Suprapubic skin (tissue), 4 donors: ENCODE results near the gene RTBDN. TPM values are rescaled to one million over a fixed set of nuclear protein-coding genes. Genes with fewer than 3 reads are reported as not detected.

Experiments
- DNase-seq, 2 donors: peaks; one replicate each; pipeline ENCODE4 v3.0.0-alpha.2; 2019; ENCODE audit warnings: low spot score in 2 of 2
- H3K27ac ChIP-seq: fragments of 200-600 bp; sonication (generic); one replicate; pipeline ENCODE4 v1.5.1; 2019
- H3K27me3 ChIP-seq: fragments of 200-600 bp; sonication (generic); one replicate; pipeline ENCODE4 v1.5.1; 2019
- H3K36me3 ChIP-seq: fragments of 200-600 bp; sonication (generic); one replicate; pipeline ENCODE4 v1.5.1; 2019
- H3K4me1 ChIP-seq: fragments of 200-600 bp; sonication (generic); one replicate; pipeline ENCODE4 v1.5.1; 2019
- H3K4me3 ChIP-seq: fragments of 200-600 bp; sonication (generic); one replicate; pipeline ENCODE4 v1.5.1; 2019; ENCODE audit warnings: mild to moderate bottlenecking
- H3K9me3 ChIP-seq: fragments of 200-600 bp; sonication (generic); one replicate; pipeline ENCODE4 v1.5.1; 2019
- EP300 ChIP-seq: sonication (generic); formaldehyde crosslinking; IDR thresholded peaks from one replicate; pipeline ENCODE4 v1.6.1; 2017; ENCODE audit warnings: antibody characterized with exemption
- POLR2A ChIP-seq, 2 donors: fragments of 450-650 bp; IDR thresholded peaks; one replicate each; pipeline ENCODE4 v1.6.1; 2017; ENCODE audit warnings: antibody characterized with exemption in 2 of 2, mild to moderate bottlenecking in 2 of 2, moderate library complexity in 2 of 2
- POLR2AphosphoS5 ChIP-seq, 3 donors: sonication (generic); formaldehyde crosslinking; IDR thresholded peaks; one replicate each; pipeline ENCODE4 v1.6.1; 2017; ENCODE audit warnings: antibody characterized with exemption in 3 of 3
- WGBS: methylation state at CpG from one replicate; pipeline ENCODE4 v1.1.5; 2018; 5-methylcytosine and 5-hydroxymethylcytosine counted together
- total RNA-seq, 4 donors: library from RNA; depleted of rRNA; stranded (reverse); fragments of >200 nt; gene quantifications; one replicate each; pipeline ENCODE4 v1.1.0, GENCODE V29; 2016
- TF ChIP-seq, protein P1 (sequence below), 2 donors: fragments of 200-600 bp in 1 of 2; fragments of 450-650 bp in 1 of 2; sonication (generic) in 1 of 2; IDR thresholded peaks; one replicate each; pipeline ENCODE4 v1.5.1; 2016 to 2019; ENCODE audit warnings: antibody characterized with exemption in 2 of 2, mild to moderate bottlenecking in 1 of 2, moderate library complexity in 1 of 2

Gene RTBDN
- total RNA-seq, 4 donors from 2014 or later: not detected

- TF ChIP-seq EP300 (no peak), POLR2AphosphoS5 (IDR thresholded peaks at IDR 0.05) (no peak), POLR2A (IDR thresholded peaks at IDR 0.05) (no peak)
- TF ChIP-seq, protein P1, sequence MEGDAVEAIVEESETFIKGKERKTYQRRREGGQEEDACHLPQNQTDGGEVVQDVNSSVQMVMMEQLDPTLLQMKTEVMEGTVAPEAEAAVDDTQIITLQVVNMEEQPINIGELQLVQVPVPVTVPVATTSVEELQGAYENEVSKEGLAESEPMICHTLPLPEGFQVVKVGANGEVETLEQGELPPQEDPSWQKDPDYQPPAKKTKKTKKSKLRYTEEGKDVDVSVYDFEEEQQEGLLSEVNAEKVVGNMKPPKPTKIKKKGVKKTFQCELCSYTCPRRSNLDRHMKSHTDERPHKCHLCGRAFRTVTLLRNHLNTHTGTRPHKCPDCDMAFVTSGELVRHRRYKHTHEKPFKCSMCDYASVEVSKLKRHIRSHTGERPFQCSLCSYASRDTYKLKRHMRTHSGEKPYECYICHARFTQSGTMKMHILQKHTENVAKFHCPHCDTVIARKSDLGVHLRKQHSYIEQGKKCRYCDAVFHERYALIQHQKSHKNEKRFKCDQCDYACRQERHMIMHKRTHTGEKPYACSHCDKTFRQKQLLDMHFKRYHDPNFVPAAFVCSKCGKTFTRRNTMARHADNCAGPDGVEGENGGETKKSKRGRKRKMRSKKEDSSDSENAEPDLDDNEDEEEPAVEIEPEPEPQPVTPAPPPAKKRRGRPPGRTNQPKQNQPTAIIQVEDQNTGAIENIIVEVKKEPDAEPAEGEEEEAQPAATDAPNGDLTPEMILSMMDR (IDR thresholded peaks at IDR 0.05): no peak
- no peak for DNase-seq
Measured at GRCh38 chr19:12864721-12865715, 30.6 kb upstream of the RTBDN start.

GRCh38 chr19:12864143-12864542, 29.8 kb upstream of the RTBDN start:
- no peaks in the 10 kb centered on the region for H3K36me3 ChIP-seq

More at GRCh38 chr19:12864721-12865715, 30.6 kb upstream of the RTBDN start:
- Histone ChIP-seq H3K27me3 (no peaks in the 10 kb centered on the region), H3K36me3 (no peaks in the 10 kb centered on the region), H3K9me3 (no peaks in the 10 kb centered on the region), H3K27ac (no peak overlapping the region), H3K4me1 (peaks cover 10% of the 10 kb centered on the region), H3K4me3 (no peak overlapping the region)
- 89% methylated on average over 24 of the region's 34 CpGs for WGBS

DNA sequence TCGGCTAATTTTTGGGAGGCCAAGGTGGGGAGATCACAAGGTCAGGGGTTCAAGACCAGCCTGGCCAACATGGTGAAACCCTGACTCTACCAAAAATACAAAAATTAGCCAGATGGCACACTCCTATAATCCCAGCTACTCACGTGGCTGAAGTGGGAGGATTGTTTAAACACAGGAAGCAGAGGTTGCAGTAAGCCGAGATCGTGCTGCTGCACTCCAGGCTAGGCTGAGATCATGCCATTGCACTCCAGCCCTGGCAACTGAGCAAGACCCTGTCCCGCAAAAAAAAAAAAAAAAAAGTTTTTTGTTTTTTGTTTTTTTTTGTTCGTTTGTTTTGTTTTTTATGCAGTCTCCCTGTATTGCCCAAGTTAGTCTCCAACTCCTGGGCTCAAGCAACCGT, 25.2 kb upstream of the RTBDN start:
- no peak overlapping the region for H3K27ac ChIP-seq
- 69% methylated on average over 7 of the region's 7 CpGs for WGBS
- H3K9me3 ChIP-seq: no peaks in the 10 kb centered on the region
- no peak for TF ChIP-seq EP300
- no peak for TF ChIP-seq POLR2A (IDR thresholded peaks at IDR 0.05)
- TF ChIP-seq POLR2AphosphoS5 (IDR thresholded peaks at IDR 0.05): no peak
- TF ChIP-seq, protein P1 (IDR thresholded peaks at IDR 0.05): no peak
- H3K4me1 ChIP-seq: no peaks in the 10 kb centered on the region
- no peaks in the 10 kb centered on the region for H3K36me3 ChIP-seq
- no peak overlapping the region for H3K4me3 ChIP-seq
- H3K27me3 ChIP-seq: no peaks in the 10 kb centered on the region
- DNase-seq: no peak

More at GRCh38 chr19:12864143-12864542, 29.8 kb upstream of the RTBDN start:
- Histone ChIP-seq H3K27ac (no peak overlapping the region), H3K4me3 (no peak overlapping the region), H3K9me3 (no peaks in the 10 kb centered on the region), H3K27me3 (no peaks in the 10 kb centered on the region), H3K4me1 (peaks cover 10% of the 10 kb centered on the region)
- TF ChIP-seq POLR2AphosphoS5 (IDR thresholded peaks at IDR 0.05) (no peak), POLR2A (IDR thresholded peaks at IDR 0.05) (no peak), EP300 (no peak)
- TF ChIP-seq, protein P1 (IDR thresholded peaks at IDR 0.05): no peak
- no peak for DNase-seq
- WGBS: 90% methylated on average over 3 of the region's 4 CpGs

- TF ChIP-seq POLR2AphosphoS5 (IDR thresholded peaks at IDR 0.05) (no peak), EP300 (no peak), POLR2A (IDR thresholded peaks at IDR 0.05) (no peak)
- TF ChIP-seq, protein P1 (IDR thresholded peaks at IDR 0.05): no peak
- WGBS: 94% methylated on average over 35 of the region's 35 CpGs
- Histone ChIP-seq H3K4me1 (no peaks in the 10 kb centered on the region), H3K36me3 (no peaks in the 10 kb centered on the region), H3K9me3 (no peaks in the 10 kb centered on the region), H3K27ac (no peak overlapping the region), H3K4me3 (no peak overlapping the region), H3K27me3 (no peaks in the 10 kb centered on the region)
- DNase-seq: no peak
Measured at GRCh38 chr19:12858041-12858928, 23.9 kb upstream of the RTBDN start.
